Common myeloid progenitor, CD34-positive (primary cell): ENCODE results near the gene CPVL. TPM values are rescaled to one million over a fixed set of nuclear protein-coding genes. Genes with fewer than 3 reads are reported as not detected.

ENCODE experiments used
- CTCF ChIA-PET: fragments of 350-600 bp; sonication (Branson Sonifier 250); formaldehyde crosslinking; loops from one replicate; lab custom pipeline; 2021; ENCODE audit warnings: antibody characterized with exemption; lab: Charles Lee
- POLR2A ChIA-PET: fragments of 350-600 bp; sonication (Branson Sonifier 250); formaldehyde crosslinking; loops from one replicate; lab custom pipeline; 2021; ENCODE audit warnings: antibody characterized with exemption; lab: Charles Lee
- DNase-seq, 3 donors: peaks; one replicate each; pipeline versions ENCODE4 v3.0.0 to v3.0.0-alpha.2; 2013
- H3K27ac ChIP-seq, 2 experiments: 1 replicate in 1 of 2; 2 replicates in 1 of 2; pipeline ENCODE4 v1.7.0; 2013; ENCODE audit warnings: inconsistent platforms in 2 of 2, low read length in 2 of 2, mild to moderate bottlenecking in 2 of 2, low read depth in 1 of 2, moderate library complexity in 1 of 2; ENCODE audit not compliant: severe bottlenecking in 2 of 2, insufficient read depth in 1 of 2, poor library complexity in 1 of 2
- H3K27me3 ChIP-seq, 5 experiments: replicated peaks in 2 of 5; 1 replicate in 3 of 5; 2 replicates in 2 of 5; pipeline versions ENCODE4 v1.6.1 to v1.7.0; 2013; ENCODE audit warnings: low read length in 4 of 5, mild to moderate bottlenecking in 2 of 5, moderate library complexity in 2 of 5, inconsistent platforms in 1 of 5; ENCODE audit not compliant: insufficient read depth in 5 of 5, control insufficient read depth in 4 of 5
- H3K36me3 ChIP-seq, 4 experiments: 1 replicate in 2 of 4; 2 replicates in 2 of 4; pipeline versions ENCODE4 v1.6.1 to v1.7.0; 2013; ENCODE audit warnings: low read length in 3 of 4, control low read depth in 1 of 4, mild to moderate bottlenecking in 1 of 4; ENCODE audit not compliant: control insufficient read depth in 4 of 4, insufficient read depth in 4 of 4
- H3K4me1 ChIP-seq, 4 experiments: 1 replicate in 3 of 4; 2 replicates in 1 of 4; pipeline versions ENCODE4 v1.6.1 to v1.7.1; 2013; ENCODE audit warnings: low read length in 3 of 4, mild to moderate bottlenecking in 3 of 4, control low read depth in 1 of 4, inconsistent platforms in 1 of 4, moderate library complexity in 1 of 4; ENCODE audit not compliant: control insufficient read depth in 4 of 4, insufficient read depth in 4 of 4; ENCODE audit errors: control extremely low read depth in 1 of 4
- H3K4me3 ChIP-seq, 7 experiments: 1 replicate in 4 of 7; 2 replicates in 3 of 7; pipeline versions ENCODE4 v1.5.1 to v1.7.0; 2013; ENCODE audit warnings: mild to moderate bottlenecking in 7 of 7, low read length in 6 of 7, moderate library complexity in 6 of 7, inconsistent platforms in 2 of 7, low read depth in 2 of 7, control low read depth in 1 of 7; ENCODE audit not compliant: insufficient read depth in 4 of 7, control insufficient read depth in 1 of 7; ENCODE audit errors: extremely low read depth in 1 of 7
- H3K9me3 ChIP-seq, 5 experiments: 1 replicate in 4 of 5; 2 replicates in 1 of 5; pipeline versions ENCODE4 v1.6.1 to v1.7.1; 2013; ENCODE audit warnings: low read length in 4 of 5, mild to moderate bottlenecking in 2 of 5, inconsistent platforms in 1 of 5, low read depth in 1 of 5, moderate library complexity in 1 of 5; ENCODE audit not compliant: control insufficient read depth in 4 of 5, insufficient read depth in 2 of 5; ENCODE audit errors: control extremely low read depth in 1 of 5
- WGBS: methylation state at CpG from one replicate; pipeline ENCODE4 v1.1.5; 2013; ENCODE audit not compliant: insufficient coverage; 5-methylcytosine and 5-hydroxymethylcytosine counted together
- polyA plus RNA-seq: library from polyadenylated mRNA; unstranded; fragments of 120-200 nt; gene quantifications from one replicate; pipeline ENCODE4 v1.2.1, GENCODE V29; 2013

CPVL gene
- polyA plus RNA-seq: 28.1 TPM

GRCh38 chr7:29146057-29146706 is at the start of gene CPVL:
Gene CPVL (minus strand): TSS chr7:29146537. CDS start chr7:29121061, 25,476 bp downstream.
- CTCF ChIA-PET: interaction anchor here (1.2 to 2.0 kb wide), 3 partner anchors 10 to 44 kb away, joined by 3 to 11 read pairs (median 6); no protein-coding TSS in a partner anchor
- Histone ChIP-seq H3K4me3 (peak within 1 kb of the TSS; percentile 11 to 82 (median 67)), H3K27me3 (peaks cover 0 to 26% (median 2%) of the 10 kb centered on the region in 5 experiments), H3K36me3 (no peaks in the 10 kb centered on the region), H3K27ac (peak within 1 kb of the TSS in 1 of 2 experiments; percentile 20), H3K4me1 (peaks cover 0 to 31% (median 15%) of the 10 kb centered on the region in 4 experiments), H3K9me3 (no peaks in the 10 kb centered on the region)
- under 1% methylated on average over 42 of the region's 42 CpGs for WGBS
- POLR2A ChIA-PET: no interaction called here
- peak; percentile 50 to 70 (median 59) for DNase-seq

GRCh38 chr7:29194594-29195427 is 48.5 kb upstream of the CPVL start, which contains the start of gene CHN2:
Gene CHN2 (plus strand): TSS chr7:29194775.
- Histone ChIP-seq H3K27me3 (peaks cover 0 to 4% (median 0%) of the 10 kb centered on the region in 5 experiments), H3K36me3 (no peaks in the 10 kb centered on the region), H3K27ac (peak within 1 kb of the TSS in 1 of 2 experiments; percentile 28), H3K4me1 (peaks cover 21 to 43% (median 34%) of the 10 kb centered on the region in 4 experiments), H3K9me3 (no peaks in the 10 kb centered on the region), H3K4me3 (peak within 1 kb of the TSS; percentile 66 to 91 (median 83))
- ChIA-PET POLR2A (interaction anchor here (0.7 to 2.1 kb wide), 3 partner anchors 11 to 151 kb away, joined by 3 to 5 read pairs (median 3); no protein-coding TSS in a partner anchor), CTCF (interaction anchor here (2.3 to 2.4 kb wide), 2 partner anchors 113 to 151 kb away, joined by 5 to 7 read pairs; no protein-coding TSS in a partner anchor)
- DNase-seq: peak; percentile 80 to 87 (median 86)
- WGBS: under 1% methylated on average over 83 of the region's 89 CpGs

- peak overlapping the region; percentile 66 to 91 (median 83) for H3K4me3 ChIP-seq
- no peaks in the 10 kb centered on the region for H3K36me3 ChIP-seq
- CTCF ChIA-PET: interaction anchor here (1.0 kb wide), 1 partner anchor 32 kb away, joined by 3 read pairs; no protein-coding TSS in a partner anchor
- WGBS: under 1% methylated on average over 19 of the region's 40 CpGs
- no peaks in the 10 kb centered on the region for H3K9me3 ChIP-seq
- H3K27ac ChIP-seq: no peak overlapping the region
- peaks cover 21 to 46% (median 36%) of the 10 kb centered on the region in 4 experiments for H3K4me1 ChIP-seq
- POLR2A ChIA-PET: no interaction called here
- DNase-seq: peak in 2 of 3 donors; percentile 47 to 63
- H3K27me3 ChIP-seq: peaks cover 0 to 4% (median 0%) of the 10 kb centered on the region in 5 experiments
These were observed 47.9 kb upstream of the CPVL start for GRCh38 chr7:29194206-29194593.

GRCh38 chr7:29193316-29194205 is 47.2 kb upstream of the CPVL start:
- Histone ChIP-seq H3K9me3 (no peaks in the 10 kb centered on the region), H3K4me3 (peak overlapping the region in 4 of 7 experiments; percentile 21 to 91 (median 86)), H3K36me3 (no peaks in the 10 kb centered on the region), H3K27ac (no peak overlapping the region), H3K4me1 (peaks cover 21 to 46% (median 36%) of the 10 kb centered on the region in 4 experiments), H3K27me3 (peaks cover 0 to 4% (median 0%) of the 10 kb centered on the region in 5 experiments)
- ChIA-PET POLR2A (no interaction called here), CTCF (interaction anchor here (1.0 to 7.0 kb wide), 3 partner anchors 32 to 214 kb away, joined by 3 to 85 read pairs (median 47); no protein-coding TSS in a partner anchor)
- no peak for DNase-seq
- 80% methylated on average over 12 of the region's 26 CpGs for WGBS

GRCh38 chr7:29192811-29193210 is 46.5 kb upstream of the CPVL start:
- no peaks in the 10 kb centered on the region for H3K9me3 ChIP-seq
- peaks cover 21 to 44% (median 35%) of the 10 kb centered on the region in 4 experiments for H3K4me1 ChIP-seq
- H3K36me3 ChIP-seq: no peaks in the 10 kb centered on the region
- CTCF ChIA-PET: interaction anchor here (0.6 to 7.0 kb wide), 6 partner anchors 10 to 215 kb away, joined by 4 to 85 read pairs (median 16); no protein-coding TSS in a partner anchor
- H3K4me3 ChIP-seq: no peak overlapping the region
- POLR2A ChIA-PET: no interaction called here
- H3K27ac ChIP-seq: no peak overlapping the region
- peaks cover 0 to 4% (median 0%) of the 10 kb centered on the region in 5 experiments for H3K27me3 ChIP-seq
- 96% methylated on average over 8 of the region's 8 CpGs for WGBS
- no peak for DNase-seq

- Histone ChIP-seq H3K9me3 (no peaks in the 10 kb centered on the region), H3K27ac (no peak overlapping the region), H3K4me1 (peaks cover 19 to 39% (median 33%) of the 10 kb centered on the region in 4 experiments), H3K4me3 (no peak overlapping the region), H3K36me3 (no peaks in the 10 kb centered on the region), H3K27me3 (peaks cover 0 to 4% (median 0%) of the 10 kb centered on the region in 5 experiments)
- ChIA-PET POLR2A (no interaction called here), CTCF (interaction anchor here (0.6 to 7.0 kb wide), 8 partner anchors 9 to 216 kb away, joined by 3 to 85 read pairs (median 12); no protein-coding TSS in a partner anchor)
- DNase-seq: no peak
- no CpG with 5 or more reads among the region's 1 CpG for WGBS
These were observed 46.0 kb upstream of the CPVL start for GRCh38 chr7:29192323-29192722.
